Cerebellar cortex (tissue), 1 donor: ENCODE results near the gene PACS1.
"Not testable (repeated sequence)": the region's sequence is repeated elsewhere in the genome, so short reads cannot be mapped to it uniquely, and the experiment has no call there.

Source experiments
- DNase-seq: peaks from one replicate; pipeline ENCODE4 v3.0.0-alpha.2; 2015; ENCODE audit warnings: low spot score

The PACS1 gene

GRCh38 chr11:66277064-66277463 lies 207.0 kb downstream of the PACS1 start:
- not testable (repeated sequence) for DNase-seq

GRCh38 chr11:66277471-66278362 lies 207.6 kb downstream of the PACS1 start, which contains the start of gene CNIH2:
Gene CNIH2, plus strand, starts transcription at chr11:66278175. Its CDS starts 282 bp downstream, at chr11:66278457.
- DNase-seq, result no peak

- no peak for DNase-seq
Observed at GRCh38 chr11:66278363-66279091, 208.5 kb downstream of the PACS1 start.

GRCh38 chr11:66279092-66279734 lies 209.1 kb downstream of the PACS1 start:
- DNase-seq, result no peak

- DNase-seq, result no peak
Observed at GRCh38 chr11:66280428-66280827, 210.4 kb downstream of the PACS1 start.

- no peak for DNase-seq
Observed at GRCh38 chr11:66281001-66281400, 210.9 kb downstream of the PACS1 start.

GRCh38 chr11:66281776-66282467 lies 211.8 kb downstream of the PACS1 start:
- DNase-seq, result no peak

GRCh38 chr11:66282468-66283455 lies 212.7 kb downstream of the PACS1 start:
- DNase-seq, result peak; percentile 98

- no peak for DNase-seq
Observed at GRCh38 chr11:66283461-66284105, 213.5 kb downstream of the PACS1 start.

- no peak for DNase-seq
Observed at GRCh38 chr11:66284526-66285078, 214.5 kb downstream of the PACS1 start.

- DNase-seq, result peak; percentile 61
Observed at GRCh38 chr11:66285250-66285947, 215.3 kb downstream of the PACS1 start.

GRCh38 chr11:66286699-66287098 lies 216.6 kb downstream of the PACS1 start:
- no peak for DNase-seq

- DNase-seq, result no peak
Observed at GRCh38 chr11:66287211-66287888, 217.3 kb downstream of the PACS1 start.

- DNase-seq, result no peak
Observed at GRCh38 chr11:66287889-66288670, 218.0 kb downstream of the PACS1 start.

GRCh38 chr11:66288671-66289547 lies 218.8 kb downstream of the PACS1 start, which contains the start of gene YIF1A:
Gene YIF1A, minus strand, starts transcription at chr11:66289143. Its CDS starts 158 bp downstream, at chr11:66288985.
- peak; percentile 100 for DNase-seq

GRCh38 chr11:66289548-66290329 lies 219.7 kb downstream of the PACS1 start:
- no peak for DNase-seq
